T-cell (primary cell): Measurements from ENCODE around the gene CDIP1. TPM values are rescaled to one million over a fixed set of nuclear protein-coding genes. Genes with fewer than 3 reads are reported as not detected.

Source experiments
- ATAC-seq, 4 experiments: fragments of 200-7000 bp in 3 of 4; fragments of 150-1000 bp in 1 of 4; cut with Tn5 transposase; replicated peaks in 1 of 4; 1 replicate in 3 of 4; 2 replicates in 1 of 4; pipeline ENCODE4 v1.10.0; 2021; ENCODE audit warnings: moderate library complexity in 3 of 4, mild to moderate bottlenecking in 2 of 4, moderate number of reproducible peaks in 1 of 4
- CTCF ChIA-PET, 2 donors: fragments of 300-600 bp; sonication (Branson Sonifier 250); formaldehyde crosslinking; loops; one replicate each; lab custom pipeline; 2022; ENCODE audit warnings: antibody characterized with exemption in 2 of 2; lab: Charles Lee
- POLR2A ChIA-PET, 2 donors: fragments of 300-600 bp; sonication (Branson Sonifier 250); formaldehyde crosslinking; loops; one replicate each; lab custom pipeline; 2022; ENCODE audit warnings: antibody characterized with exemption in 2 of 2; lab: Charles Lee
- DNase-seq, 35 experiments: peaks; one replicate each; pipeline versions ENCODE4 v3.0.0 to v3.0.0-alpha.2; 2013 to 2023
- H3K27ac ChIP-seq: one replicate; pipeline ENCODE4 v1.5.1; 2013; ENCODE audit warnings: low read length
- H3K27me3 ChIP-seq, 2 experiments: replicated peaks in 1 of 2; 1 replicate in 1 of 2; 2 replicates in 1 of 2; pipeline versions ENCODE4 v1.6.1 to v1.7.0; 2013; ENCODE audit warnings: low read length in 1 of 2, mixed read lengths in 1 of 2; ENCODE audit not compliant: control insufficient read depth in 2 of 2, insufficient read depth in 2 of 2; ENCODE audit errors: extremely low read depth in 1 of 2
- H3K36me3 ChIP-seq, 2 donors: 1 replicate in 1 of 2; 2 replicates in 1 of 2; pipeline versions ENCODE4 v1.6.1 to v1.7.0; 2013; ENCODE audit warnings: low read length in 1 of 2; ENCODE audit not compliant: control insufficient read depth in 2 of 2, insufficient read depth in 1 of 2; ENCODE audit errors: extremely low read depth in 1 of 2
- H3K4me1 ChIP-seq, 2 experiments: 1 replicate in 1 of 2; 2 replicates in 1 of 2; pipeline versions ENCODE4 v1.6.1 to v1.7.0; 2013; ENCODE audit warnings: low read length in 2 of 2, mixed read lengths in 1 of 2; ENCODE audit not compliant: insufficient read depth in 2 of 2, control insufficient read depth in 1 of 2; ENCODE audit errors: extremely low read depth in 1 of 2
- H3K4me3 ChIP-seq, 2 donors: 1 replicate in 1 of 2; 2 replicates in 1 of 2; pipeline versions ENCODE4 v1.5.1 to v1.7.0; 2013; ENCODE audit warnings: mild to moderate bottlenecking in 2 of 2, low read length in 1 of 2, moderate library complexity in 1 of 2; ENCODE audit not compliant: control insufficient read depth in 1 of 2; ENCODE audit errors: extremely low read depth in 1 of 2
- H3K9me3 ChIP-seq: 2 replicates; pipeline ENCODE4 v1.7.0; 2013
- H3K27ac Mint-ChIP-seq, 2 donors: one replicate each; pipeline ENCODE4 v1.8.0; 2020 to 2021; ENCODE audit warnings: mild to moderate bottlenecking in 2 of 2, mixed read lengths in 2 of 2
- H3K27me3 Mint-ChIP-seq, 2 donors: one replicate each; pipeline ENCODE4 v1.8.0; 2021 to 2022; ENCODE audit warnings: mixed read lengths in 2 of 2
- H3K36me3 Mint-ChIP-seq: one replicate; pipeline ENCODE4 v1.8.0; 2021; ENCODE audit warnings: mixed read lengths
- H3K4me1 Mint-ChIP-seq, 3 donors: one replicate each; pipeline ENCODE4 v1.8.0; 2020 to 2022; ENCODE audit warnings: mixed read lengths in 3 of 3, mild to moderate bottlenecking in 1 of 3
- H3K4me3 Mint-ChIP-seq, 3 donors: one replicate each; pipeline ENCODE4 v1.8.0; 2020 to 2022; ENCODE audit warnings: mild to moderate bottlenecking in 3 of 3, mixed read lengths in 3 of 3, moderate library complexity in 3 of 3
- H3K9me3 Mint-ChIP-seq, 3 donors: one replicate each; pipeline ENCODE4 v1.8.0; 2020 to 2022; ENCODE audit warnings: mixed read lengths in 3 of 3
- WGBS: methylation state at CpG from one replicate; pipeline ENCODE4 v1.1.5; 2013; ENCODE audit warnings: missing lambda C conversion rate; ENCODE audit not compliant: insufficient coverage; 5-methylcytosine and 5-hydroxymethylcytosine counted together
- total RNA-seq, 35 experiments: library from RNA in 6 of 35; stranded (reverse) in 6 of 35; fragments of 120-200 nt in 1 of 35; gene quantifications; one replicate each; pipeline versions ENCODE4 v1.2.1 to v1.2.4 and lab custom pipeline; 2013 to 2026

The CDIP1 gene
- total RNA-seq, 5 donors from 2014 or later (not counting 1 experiment from before 2014, with no cell fraction given): 28.6 to 31.3 (median 29.7) TPM

- ATAC-seq (no peak), DNase-seq (no peak)
- Histone ChIP-seq H3K4me1 (peaks cover 0 to 23% of the 10 kb centered on the region in 2 experiments), H3K4me3 (no peak overlapping the region), H3K9me3 (no peaks in the 10 kb centered on the region), H3K27me3 (no peaks in the 10 kb centered on the region), H3K27ac (no peak overlapping the region), H3K36me3 (peaks cover 5 to 21% of the 10 kb centered on the region in 2 donors)
- 92% methylated on average over 8 of the region's 8 CpGs for WGBS
- H3K4me3 Mint-ChIP-seq: no peak overlapping the region
- H3K9me3 Mint-ChIP-seq: no peaks in the 10 kb centered on the region
- H3K36me3 Mint-ChIP-seq: peaks cover 3% of the 10 kb centered on the region
- no peaks in the 10 kb centered on the region for H3K27me3 Mint-ChIP-seq
- peak overlapping the region in 1 of 2 donors; percentile 66 for H3K27ac Mint-ChIP-seq
- peaks cover 28 to 36% (median 34%) of the 10 kb centered on the region in 3 donors for H3K4me1 Mint-ChIP-seq
- CTCF ChIA-PET: no interaction called here
- POLR2A ChIA-PET: no interaction called here
Observed at GRCh38 chr16:4522051-4522581, 16.5 kb downstream of the CDIP1 start.

- 96% methylated on average over 4 of the region's 7 CpGs for WGBS
Observed at GRCh38 chr16:4520913-4521312, 17.7 kb downstream of the CDIP1 start.

GRCh38 chr16:4519274-4520058 lies 19.1 kb downstream of the CDIP1 start:
- 93% methylated on average over 8 of the region's 15 CpGs for WGBS
- H3K36me3 Mint-ChIP-seq: no peaks in the 10 kb centered on the region
- ATAC-seq (no peak), DNase-seq (no peak)
- H3K27me3 Mint-ChIP-seq: no peaks in the 10 kb centered on the region
- Histone ChIP-seq H3K27me3 (no peaks in the 10 kb centered on the region), H3K36me3 (peaks cover 5 to 21% of the 10 kb centered on the region in 2 donors), H3K4me1 (peaks cover 16 to 35% of the 10 kb centered on the region in 2 experiments), H3K9me3 (no peaks in the 10 kb centered on the region), H3K4me3 (no peak overlapping the region), H3K27ac (no peak overlapping the region)
- ChIA-PET CTCF (interaction anchor here (0.6 to 1.6 kb wide), 3 partner anchors 13 to 91 kb away, joined by 3 to 5 read pairs (median 3); no protein-coding TSS in a partner anchor), POLR2A (no interaction called here)
- peak overlapping the region; percentile 52 to 71 for H3K27ac Mint-ChIP-seq
- H3K4me1 Mint-ChIP-seq: peaks cover 40 to 51% (median 44%) of the 10 kb centered on the region in 3 donors
- no peaks in the 10 kb centered on the region for H3K9me3 Mint-ChIP-seq
- no peak overlapping the region for H3K4me3 Mint-ChIP-seq

More at GRCh38 chr16:4520913-4521312, 17.7 kb downstream of the CDIP1 start:
- Mint-ChIP-seq H3K36me3 (peaks cover 3% of the 10 kb centered on the region), H3K27ac (no peak overlapping the region), H3K4me1 (peaks cover 31 to 40% (median 34%) of the 10 kb centered on the region in 3 donors), H3K27me3 (no peaks in the 10 kb centered on the region), H3K9me3 (no peaks in the 10 kb centered on the region), H3K4me3 (no peak overlapping the region)
- Histone ChIP-seq H3K9me3 (no peaks in the 10 kb centered on the region), H3K27ac (no peak overlapping the region), H3K4me1 (peaks cover 2 to 23% of the 10 kb centered on the region in 2 experiments), H3K36me3 (peaks cover 5 to 21% of the 10 kb centered on the region in 2 donors), H3K27me3 (no peaks in the 10 kb centered on the region), H3K4me3 (no peak overlapping the region)
- no peak for DNase-seq
- ChIA-PET POLR2A (no interaction called here), CTCF (interaction anchor here in 1 of 2 donors (0.6 kb wide), 1 partner anchor 36 kb away, joined by 5 read pairs; no protein-coding TSS in a partner anchor)
- ATAC-seq: no peak

- Mint-ChIP-seq H3K27me3 (no peaks in the 10 kb centered on the region), H3K36me3 (peaks cover 4% of the 10 kb centered on the region), H3K4me3 (no peak overlapping the region), H3K27ac (peak overlapping the region; percentile 34 to 76), H3K4me1 (peaks cover 41 to 57% (median 51%) of the 10 kb centered on the region in 3 donors), H3K9me3 (no peaks in the 10 kb centered on the region)
- no peak overlapping the region for H3K27ac ChIP-seq
- ChIA-PET CTCF (interaction anchor here (1.0 to 1.6 kb wide), 3 partner anchors 11 to 32 kb away, joined by 3 read pairs; no protein-coding TSS in a partner anchor), POLR2A (no interaction called here)
- peaks cover 20 to 46% of the 10 kb centered on the region in 2 experiments for H3K4me1 ChIP-seq
- 83% methylated on average over 11 of the region's 12 CpGs for WGBS
- no peaks in the 10 kb centered on the region for H3K9me3 ChIP-seq
- no peaks in the 10 kb centered on the region for H3K27me3 ChIP-seq
- DNase-seq (no peak), ATAC-seq (peak in 1 of 4 experiments; percentile 8)
- H3K36me3 ChIP-seq: peaks cover 14 to 16% of the 10 kb centered on the region in 2 donors
- H3K4me3 ChIP-seq: no peak overlapping the region
Observed at GRCh38 chr16:4517812-4518680, 20.5 kb downstream of the CDIP1 start.

GRCh38 chr16:4515611-4516233 lies 22.9 kb downstream of the CDIP1 start:
- Mint-ChIP-seq H3K9me3 (no peaks in the 10 kb centered on the region), H3K4me3 (peak overlapping the region; percentile 53 to 55 (median 54)), H3K4me1 (peaks cover 44 to 73% (median 66%) of the 10 kb centered on the region in 3 donors), H3K27me3 (no peaks in the 10 kb centered on the region), H3K27ac (peak overlapping the region; percentile 89 to 96), H3K36me3 (peaks cover 23% of the 10 kb centered on the region)
- no peak overlapping the region for H3K4me3 ChIP-seq
- H3K27me3 ChIP-seq: no peaks in the 10 kb centered on the region
- ChIA-PET CTCF (no interaction called here), POLR2A (no interaction called here)
- ATAC-seq (peak in 3 of 4 experiments; percentile 21 to 27 (median 21)), DNase-seq (peak in 1 of 35 experiments; percentile 32)
- 29% methylated on average over 1 of the region's 5 CpGs for WGBS
- H3K36me3 ChIP-seq: peaks cover 12 to 33% of the 10 kb centered on the region in 2 donors
- H3K27ac ChIP-seq: peak overlapping the region; percentile 66
- H3K4me1 ChIP-seq: peaks cover 20 to 69% of the 10 kb centered on the region in 2 experiments
- H3K9me3 ChIP-seq: no peaks in the 10 kb centered on the region
